K562 (cell line): Measurements from ENCODE around the gene CD3D.

Source experiments
- FOXM1 ChIP-seq, 2 experiments: fragments of 450-650 bp in 1 of 2; sonication (generic) in 1 of 2; formaldehyde crosslinking in 1 of 2; IDR thresholded peaks; 2 replicates each; pipeline versions ENCODE4 v1.6.1 to v1.9.0; 2017 to 2022; ENCODE audit warnings: low read depth in 2 of 2, mild to moderate bottlenecking in 2 of 2, missing genetic modification reagents in 1 of 2, moderate library complexity in 1 of 2
- HDAC8 ChIP-seq: fragments of 450-650 bp; IDR thresholded peaks from 2 replicates; pipeline ENCODE4 v1.6.1; 2016; ENCODE audit warnings: mild to moderate bottlenecking, missing genetic modification characterization, moderate library complexity, missing compliant biosample characterization
- TEAD4 ChIP-seq, 2 experiments: sonication (generic) in 1 of 2; formaldehyde crosslinking in 1 of 2; IDR thresholded peaks; 2 replicates each; pipeline versions ENCODE4 v1.6.1 to v1.8.0; 2012 to 2022; ENCODE audit warnings: borderline replicate concordance in 1 of 2, inconsistent platforms in 1 of 2, low read length in 1 of 2, mild to moderate bottlenecking in 1 of 2, missing genetic modification reagents in 1 of 2
- TF ChIP-seq, protein P1 (sequence below): sonication (generic); formaldehyde crosslinking; IDR thresholded peaks from 2 replicates; pipeline ENCODE4 v1.8.1; 2022; ENCODE audit warnings: missing genetic modification reagents
- TF ChIP-seq, protein P2 (sequence below), 3 experiments: IDR thresholded peaks in 2 of 3; conservative IDR thresholded peaks in 1 of 3; 2 replicates each; pipeline ENCODE4 v1.5.1; 2011 to 2012; ENCODE audit warnings: low read length in 3 of 3, mild to moderate bottlenecking in 3 of 3, control low read depth in 2 of 3, improper control_type of control experiment in 1 of 3, inconsistent platforms in 1 of 3, low read depth in 1 of 3, mixed read lengths in 1 of 3, moderate library complexity in 1 of 3; ENCODE audit not compliant: insufficient read depth in 2 of 3

DNA sequence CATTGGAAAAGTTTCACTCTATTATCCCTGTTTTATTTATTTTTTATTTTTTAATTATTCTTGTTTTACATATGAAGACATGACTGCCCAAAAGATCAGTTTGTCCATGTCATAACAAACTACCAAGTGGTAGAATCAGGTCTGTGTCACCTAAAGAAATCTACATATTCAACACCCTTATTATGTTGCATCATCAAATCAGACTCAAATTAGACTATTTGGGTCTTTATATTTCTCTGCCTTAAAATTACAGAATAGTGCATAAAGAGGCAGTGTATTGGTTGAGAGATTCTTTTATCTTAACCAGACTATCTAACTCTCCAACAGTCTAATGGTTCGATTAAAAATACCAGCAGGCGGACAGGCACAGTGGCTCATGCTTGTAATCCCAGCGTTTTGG lies 40.4 kb upstream of the CD3D start:
- TF ChIP-seq, protein P1, sequence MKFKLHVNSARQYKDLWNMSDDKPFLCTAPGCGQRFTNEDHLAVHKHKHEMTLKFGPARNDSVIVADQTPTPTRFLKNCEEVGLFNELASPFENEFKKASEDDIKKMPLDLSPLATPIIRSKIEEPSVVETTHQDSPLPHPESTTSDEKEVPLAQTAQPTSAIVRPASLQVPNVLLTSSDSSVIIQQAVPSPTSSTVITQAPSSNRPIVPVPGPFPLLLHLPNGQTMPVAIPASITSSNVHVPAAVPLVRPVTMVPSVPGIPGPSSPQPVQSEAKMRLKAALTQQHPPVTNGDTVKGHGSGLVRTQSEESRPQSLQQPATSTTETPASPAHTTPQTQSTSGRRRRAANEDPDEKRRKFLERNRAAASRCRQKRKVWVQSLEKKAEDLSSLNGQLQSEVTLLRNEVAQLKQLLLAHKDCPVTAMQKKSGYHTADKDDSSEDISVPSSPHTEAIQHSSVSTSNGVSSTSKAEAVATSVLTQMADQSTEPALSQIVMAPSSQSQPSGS (CRISPR knock-in tag), result no peak
- TF ChIP-seq HDAC8 (tag) (no peak), FOXM1 (IDR thresholded peaks at IDR 0.05; ENCODE audit: low read depth) (no peak), FOXM1 (CRISPR knock-in tag; IDR thresholded peaks at IDR 0.05; ENCODE audit: low read depth) (no peak), TEAD4 (IDR thresholded peaks at IDR 0.05; ENCODE audit: low read length) (no peak), TEAD4 (CRISPR knock-in tag; IDR thresholded peaks at IDR 0.05; ENCODE audit: borderline replicate concordance) (no peak)
- TF ChIP-seq, protein P2, sequence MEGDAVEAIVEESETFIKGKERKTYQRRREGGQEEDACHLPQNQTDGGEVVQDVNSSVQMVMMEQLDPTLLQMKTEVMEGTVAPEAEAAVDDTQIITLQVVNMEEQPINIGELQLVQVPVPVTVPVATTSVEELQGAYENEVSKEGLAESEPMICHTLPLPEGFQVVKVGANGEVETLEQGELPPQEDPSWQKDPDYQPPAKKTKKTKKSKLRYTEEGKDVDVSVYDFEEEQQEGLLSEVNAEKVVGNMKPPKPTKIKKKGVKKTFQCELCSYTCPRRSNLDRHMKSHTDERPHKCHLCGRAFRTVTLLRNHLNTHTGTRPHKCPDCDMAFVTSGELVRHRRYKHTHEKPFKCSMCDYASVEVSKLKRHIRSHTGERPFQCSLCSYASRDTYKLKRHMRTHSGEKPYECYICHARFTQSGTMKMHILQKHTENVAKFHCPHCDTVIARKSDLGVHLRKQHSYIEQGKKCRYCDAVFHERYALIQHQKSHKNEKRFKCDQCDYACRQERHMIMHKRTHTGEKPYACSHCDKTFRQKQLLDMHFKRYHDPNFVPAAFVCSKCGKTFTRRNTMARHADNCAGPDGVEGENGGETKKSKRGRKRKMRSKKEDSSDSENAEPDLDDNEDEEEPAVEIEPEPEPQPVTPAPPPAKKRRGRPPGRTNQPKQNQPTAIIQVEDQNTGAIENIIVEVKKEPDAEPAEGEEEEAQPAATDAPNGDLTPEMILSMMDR (IDR thresholded peaks at IDR 0.05 in 2 of 3, conservative IDR thresholded peaks at IDR 0.05 in 1 of 3; ENCODE audit: insufficient read depth in 2 of 3, low read depth in 1 of 3, low read length in 3 of 3), result no peak
